Osteocyte (in vitro differentiated cells): ENCODE results near the gene SVEP1. TPM values are rescaled to one million over a fixed set of nuclear protein-coding genes. Genes with fewer than 3 reads are reported as not detected.
A peak's percentile ranks its signal among the peaks of the same experiment; 100 is the strongest.
"Not testable (repeated sequence)": the region's sequence is repeated elsewhere in the genome, so short reads cannot be mapped to it uniquely, and the experiment has no call there.

Experiments
- DNase-seq: peaks from one replicate; pipeline ENCODE4 v3.0.0; 2021; ENCODE audit warnings: mixed read lengths; ENCODE audit not compliant: unreplicated experiment; ENCODE audit errors: extremely low spot score
- H3K27ac Mint-ChIP-seq: one replicate; pipeline ENCODE4 v1.8.0; 2021; ENCODE audit warnings: mild to moderate bottlenecking, mixed read lengths; ENCODE audit not compliant: unreplicated experiment
- H3K27me3 Mint-ChIP-seq: one replicate; pipeline ENCODE4 v1.8.0; 2021; ENCODE audit warnings: mixed read lengths; ENCODE audit not compliant: unreplicated experiment
- H3K36me3 Mint-ChIP-seq: one replicate; pipeline ENCODE4 v1.8.0; 2021; ENCODE audit warnings: mixed read lengths; ENCODE audit not compliant: unreplicated experiment
- H3K4me1 Mint-ChIP-seq: one replicate; pipeline ENCODE4 v1.8.0; 2021; ENCODE audit warnings: mixed read lengths; ENCODE audit not compliant: unreplicated experiment
- H3K4me3 Mint-ChIP-seq: one replicate; pipeline ENCODE4 v1.8.0; 2021; ENCODE audit warnings: mild to moderate bottlenecking, moderate library complexity, mixed read lengths; ENCODE audit not compliant: unreplicated experiment
- H3K9me3 Mint-ChIP-seq: one replicate; pipeline ENCODE4 v1.8.0; 2021; ENCODE audit warnings: mixed read lengths; ENCODE audit not compliant: unreplicated experiment
- CTCF ChIP-seq: fragments of 200-600 bp; sonication (generic); IDR thresholded peaks from 2 replicates; pipeline ENCODE4 v1.5.0; 2021; ENCODE audit warnings: antibody characterized with exemption, mild to moderate bottlenecking, moderate library complexity
- total RNA-seq: library from RNA; stranded (reverse); gene quantifications from 2 replicates; pipeline ENCODE4 v1.2.1, GENCODE V29; 2021

Gene SVEP1
- total RNA-seq, 1 donor from 2014 or later: 3.1 TPM

DNA sequence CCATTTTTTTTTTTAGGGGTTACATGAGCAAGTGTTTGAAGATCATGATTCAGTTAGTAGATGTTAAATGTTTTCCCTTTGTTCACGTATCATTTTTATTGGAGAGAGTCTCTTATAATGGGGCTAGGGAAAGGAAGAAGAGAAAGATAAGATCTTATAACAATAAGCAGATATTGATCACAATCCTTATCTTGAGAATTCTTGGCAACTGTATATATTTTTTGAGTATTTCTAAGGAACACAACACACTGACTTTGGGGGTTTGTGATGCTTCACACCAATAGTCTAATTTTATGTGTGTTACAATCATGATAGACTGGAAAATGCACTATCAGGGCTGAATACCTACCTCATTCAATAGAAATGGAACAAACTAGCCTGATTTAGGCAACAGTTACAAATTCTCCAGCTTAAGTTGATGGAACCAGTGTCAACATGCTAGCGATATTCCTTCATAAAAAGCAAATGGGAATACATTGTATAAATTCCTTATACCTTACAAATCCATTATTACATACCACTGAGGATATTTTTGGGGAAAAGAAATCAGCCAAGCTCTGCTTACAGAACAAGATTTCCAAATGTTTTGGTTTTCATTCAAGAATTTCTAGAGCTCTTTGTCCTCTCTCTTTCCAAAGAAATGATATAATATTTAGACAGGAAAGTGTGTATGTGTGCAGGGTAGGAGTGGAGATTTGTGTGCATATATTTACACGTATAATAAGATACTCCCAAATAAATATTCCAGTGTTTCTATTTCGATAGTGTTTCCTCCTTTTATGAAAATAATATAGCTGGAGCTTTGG is 41.5 kb downstream of the SVEP1 start:
- H3K27ac Mint-ChIP-seq: peak overlapping the region; percentile 43
- no peak for DNase-seq
- peaks cover 4% of the 10 kb centered on the region for H3K9me3 Mint-ChIP-seq
- TF ChIP-seq CTCF: no peak
- H3K36me3 Mint-ChIP-seq: no peaks in the 10 kb centered on the region
- no peaks in the 10 kb centered on the region for H3K27me3 Mint-ChIP-seq
- H3K4me3 Mint-ChIP-seq: no peak overlapping the region
- peaks cover 16% of the 10 kb centered on the region for H3K4me1 Mint-ChIP-seq

DNA sequence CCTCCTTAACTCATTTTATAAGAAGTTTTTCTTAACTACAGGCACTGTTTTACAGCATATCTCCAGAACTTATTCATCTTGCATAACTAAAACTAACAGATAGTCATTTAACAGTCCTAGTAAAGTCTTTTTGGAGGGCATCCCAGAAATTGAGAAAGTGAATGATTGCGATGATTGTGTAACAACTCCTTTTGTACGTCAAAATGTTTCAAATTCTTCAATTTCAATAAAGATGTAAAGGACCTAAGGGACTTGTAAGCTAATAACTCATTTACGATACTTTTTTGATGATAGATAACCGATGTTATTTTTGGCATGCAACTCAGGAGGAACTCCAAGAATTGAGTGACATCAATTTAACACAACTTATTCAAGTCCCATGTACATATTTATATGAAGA is 42.7 kb downstream of the SVEP1 start:
- H3K27ac Mint-ChIP-seq: no peak overlapping the region

GRCh38 chr9:110534162-110534561 is 45.4 kb downstream of the SVEP1 start:
- H3K4me3 Mint-ChIP-seq, H3K27ac Mint-ChIP-seq, DNase-seq, H3K27me3 Mint-ChIP-seq, H3K36me3 Mint-ChIP-seq: not testable (repeated sequence)
- Mint-ChIP-seq H3K4me1 (peaks cover 30% of the 10 kb centered on the region), H3K9me3 (peaks cover 13% of the 10 kb centered on the region)

More for the DNA sequence above, 42.7 kb downstream of the SVEP1 start:
- Mint-ChIP-seq H3K27me3 (no peaks in the 10 kb centered on the region), H3K4me1 (peaks cover 20% of the 10 kb centered on the region), H3K9me3 (peaks cover 8% of the 10 kb centered on the region), H3K4me3 (no peak overlapping the region), H3K36me3 (no peaks in the 10 kb centered on the region)
- no peak for TF ChIP-seq CTCF
- no peak for DNase-seq

- no peaks in the 10 kb centered on the region for H3K27me3 Mint-ChIP-seq
- H3K4me1 Mint-ChIP-seq: peaks cover 19% of the 10 kb centered on the region
- no peak overlapping the region for H3K4me3 Mint-ChIP-seq
- peaks cover 3% of the 10 kb centered on the region for H3K36me3 Mint-ChIP-seq
- no peak overlapping the region for H3K27ac Mint-ChIP-seq
- TF ChIP-seq CTCF: no peak
- H3K9me3 Mint-ChIP-seq: peaks cover 15% of the 10 kb centered on the region
- DNase-seq: no peak
These were observed 46.5 kb downstream of the SVEP1 start for GRCh38 chr9:110532908-110533665.

DNA sequence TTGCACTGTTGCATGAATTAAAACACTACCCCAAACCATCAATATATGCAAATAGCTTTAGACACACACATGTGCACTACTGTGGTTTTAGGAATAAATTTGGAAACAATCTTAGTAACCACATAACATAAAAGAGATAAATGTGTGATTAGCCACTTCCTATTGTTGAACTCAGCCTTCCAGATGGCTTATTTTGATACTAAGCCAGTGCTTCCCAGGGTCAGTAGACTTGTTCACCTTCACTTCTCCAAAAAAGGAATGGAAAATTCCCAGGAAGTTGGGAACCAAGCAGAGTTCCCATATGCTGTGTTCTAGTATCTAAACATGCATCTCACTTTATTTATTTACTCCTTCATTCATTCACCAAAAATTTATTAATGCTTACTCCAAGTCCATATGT is 47.8 kb downstream of the SVEP1 start:
- no peak for DNase-seq
- Mint-ChIP-seq H3K36me3 (peaks cover 3% of the 10 kb centered on the region), H3K4me3 (no peak overlapping the region), H3K27me3 (no peaks in the 10 kb centered on the region), H3K9me3 (peaks cover 15% of the 10 kb centered on the region), H3K4me1 (peaks cover 16% of the 10 kb centered on the region), H3K27ac (no peak overlapping the region)
- TF ChIP-seq CTCF: no peak

- H3K9me3 Mint-ChIP-seq: peaks cover 15% of the 10 kb centered on the region
- not testable (repeated sequence) for H3K27me3 Mint-ChIP-seq, DNase-seq, H3K36me3 Mint-ChIP-seq, H3K4me3 Mint-ChIP-seq
- peak overlapping the region; percentile 38 for H3K27ac Mint-ChIP-seq
- peaks cover 21% of the 10 kb centered on the region for H3K4me1 Mint-ChIP-seq
These were observed 48.3 kb downstream of the SVEP1 start for GRCh38 chr9:110531241-110531640.
